Cortex of kidney (tissue), 1 donor: Measurements from ENCODE around the gene CITED2.

Experiments
- DNase-seq: peaks from one replicate; lab custom pipeline; 2025; lab: John Stamatoyannopoulos, UW

Gene CITED2

GRCh38 chr6:139330306-139330705 is 44.1 kb downstream of the CITED2 start:
- DNase-seq, result no peak

- DNase-seq, result no peak
These were observed 45.2 kb downstream of the CITED2 start for GRCh38 chr6:139329224-139329623.

GRCh38 chr6:139327038-139327437 is 47.4 kb downstream of the CITED2 start:
- DNase-seq, result no peak

- no peak for DNase-seq
These were observed 48.8 kb downstream of the CITED2 start for GRCh38 chr6:139325686-139326085.

GRCh38 chr6:139325125-139325524 is 49.3 kb downstream of the CITED2 start:
- no peak for DNase-seq

GRCh38 chr6:139324301-139324555 is 50.2 kb downstream of the CITED2 start:
- DNase-seq, result no peak

- DNase-seq, result no peak
These were observed 50.7 kb downstream of the CITED2 start for GRCh38 chr6:139323511-139324300.
